Natural killer cell (primary cell): ENCODE measurements around the gene HES3. TPM values are rescaled to one million over a fixed set of nuclear protein-coding genes. Genes with fewer than 3 reads are reported as not detected.
A peak's percentile ranks its signal among the peaks of the same experiment; 100 is the strongest.

Experiments
- ATAC-seq, 3 donors: fragments of 150-1000 bp in 2 of 3; fragments of 200-7000 bp in 1 of 3; cut with Tn5 transposase; 1 replicate in 1 of 3; 2 replicates in 2 of 3; pipeline ENCODE4 v1.10.0; 2021; ENCODE audit warnings: mild to moderate bottlenecking in 2 of 3, moderate library complexity in 2 of 3
- DNase-seq, 2 donors: peaks; one replicate each; pipeline versions ENCODE4 v3.0.0 to v3.0.0-alpha.2; 2013 to 2021; ENCODE audit warnings: mixed read lengths in 1 of 2
- H3K27ac ChIP-seq: one replicate; pipeline ENCODE4 v1.5.1; 2013; ENCODE audit warnings: mild to moderate bottlenecking, low read length
- H3K27me3 ChIP-seq: one replicate; pipeline ENCODE4 v1.6.1; 2013; ENCODE audit warnings: low read length; ENCODE audit not compliant: control insufficient read depth, insufficient read depth
- H3K36me3 ChIP-seq: one replicate; pipeline ENCODE4 v1.6.1; 2013; ENCODE audit warnings: low read length; ENCODE audit not compliant: control insufficient read depth, insufficient read depth
- H3K4me1 ChIP-seq: one replicate; pipeline ENCODE4 v1.6.1; 2013; ENCODE audit warnings: low read length; ENCODE audit not compliant: control insufficient read depth, insufficient read depth
- H3K4me3 ChIP-seq: one replicate; pipeline ENCODE4 v1.5.1; 2013; ENCODE audit warnings: low read length
- H3K9me3 ChIP-seq: one replicate; pipeline ENCODE4 v1.6.1; 2013; ENCODE audit warnings: low read length; ENCODE audit not compliant: control insufficient read depth, insufficient read depth
- H3K27ac Mint-ChIP-seq, 2 donors: one replicate each; pipeline ENCODE4 v1.8.0; 2022; ENCODE audit warnings: mild to moderate bottlenecking in 2 of 2, mixed read lengths in 2 of 2, moderate library complexity in 1 of 2
- H3K27me3 Mint-ChIP-seq, 2 donors: one replicate each; pipeline ENCODE4 v1.8.0; 2022; ENCODE audit warnings: low read depth in 2 of 2, mixed read lengths in 2 of 2
- H3K36me3 Mint-ChIP-seq: one replicate; pipeline ENCODE4 v1.8.0; 2022; ENCODE audit warnings: mixed read lengths
- H3K4me1 Mint-ChIP-seq, 2 donors: one replicate each; pipeline ENCODE4 v1.8.0; 2022; ENCODE audit warnings: mixed read lengths in 2 of 2
- H3K4me3 Mint-ChIP-seq: one replicate; pipeline ENCODE4 v1.8.0; 2022; ENCODE audit warnings: mild to moderate bottlenecking, moderate library complexity, mixed read lengths
- H3K9me3 Mint-ChIP-seq, 2 donors: one replicate each; pipeline ENCODE4 v1.8.0; 2022; ENCODE audit warnings: mixed read lengths in 2 of 2
- CTCF ChIP-seq: fragments of 200-600 bp; IDR thresholded peaks from one replicate; pipeline ENCODE4 v1.8.0; 2022; ENCODE audit warnings: antibody characterized with exemption
- WGBS: methylation state at CpG from one replicate; pipeline ENCODE4 v1.1.7; 2013; ENCODE audit warnings: missing lambda C conversion rate; ENCODE audit not compliant: insufficient coverage; 5-methylcytosine and 5-hydroxymethylcytosine counted together
- intact Hi-C: fragments of 100-400 bp; cut with micrococcal nuclease; formaldehyde crosslinking; loops from one replicate; pipeline ENCODE4 v1.14.2; 2022
- total RNA-seq, 4 donors: library from RNA; stranded (reverse); fragments of 120-200 nt in 1 of 4; gene quantifications; one replicate each; pipeline versions ENCODE4 v1.2.3 to v1.2.4, GENCODE V29; 2013 to 2022

HES3 gene
- total RNA-seq, 3 donors from 2014 or later (not counting 1 experiment from before 2014, with no cell fraction given) = not detected

DNA sequence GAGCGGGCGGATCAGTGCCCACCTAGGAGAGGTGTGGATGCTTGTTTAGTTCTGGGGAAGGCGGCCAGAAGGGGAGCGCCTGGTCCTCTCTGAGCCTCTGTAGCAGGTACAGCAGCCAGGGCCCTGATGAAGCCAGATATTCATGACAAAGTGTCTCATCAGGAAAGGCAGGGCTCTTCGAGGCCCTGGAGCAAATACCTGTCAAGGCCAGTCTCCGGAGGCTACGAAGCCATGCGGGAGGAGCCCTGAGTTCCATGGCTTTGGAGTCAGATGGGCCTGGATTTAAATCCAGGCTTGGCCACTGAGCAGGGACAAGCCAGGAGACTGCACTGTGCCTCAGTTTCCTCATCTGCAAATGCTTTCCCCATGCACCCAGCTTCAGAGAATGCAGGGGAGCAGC lies 42.3 kb downstream of the HES3 start:
- H3K27ac Mint-ChIP-seq = no peak overlapping the region
- ATAC-seq (no peak), DNase-seq (no peak)
- WGBS = 98% methylated on average over 8 of the region's 8 CpGs
- H3K27me3 Mint-ChIP-seq = no peaks in the 10 kb centered on the region
- H3K4me1 ChIP-seq = peaks cover 30% of the 10 kb centered on the region
- no peaks in the 10 kb centered on the region for H3K27me3 ChIP-seq
- H3K27ac ChIP-seq = no peak overlapping the region
- no peaks in the 10 kb centered on the region for H3K36me3 ChIP-seq
- H3K9me3 ChIP-seq = no peaks in the 10 kb centered on the region
- no peak for TF ChIP-seq CTCF
- H3K9me3 Mint-ChIP-seq = no peaks in the 10 kb centered on the region
- H3K4me3 ChIP-seq = no peak overlapping the region
- no peak overlapping the region for H3K4me3 Mint-ChIP-seq
- H3K4me1 Mint-ChIP-seq = peaks cover 26% of the 10 kb centered on the region in 2 donors
- no peaks in the 10 kb centered on the region for H3K36me3 Mint-ChIP-seq
- intact Hi-C loops = no loop called here

- H3K36me3 Mint-ChIP-seq = no peaks in the 10 kb centered on the region
Measured at GRCh38 chr1:6287029-6287428, 43.0 kb downstream of the HES3 start.

DNA sequence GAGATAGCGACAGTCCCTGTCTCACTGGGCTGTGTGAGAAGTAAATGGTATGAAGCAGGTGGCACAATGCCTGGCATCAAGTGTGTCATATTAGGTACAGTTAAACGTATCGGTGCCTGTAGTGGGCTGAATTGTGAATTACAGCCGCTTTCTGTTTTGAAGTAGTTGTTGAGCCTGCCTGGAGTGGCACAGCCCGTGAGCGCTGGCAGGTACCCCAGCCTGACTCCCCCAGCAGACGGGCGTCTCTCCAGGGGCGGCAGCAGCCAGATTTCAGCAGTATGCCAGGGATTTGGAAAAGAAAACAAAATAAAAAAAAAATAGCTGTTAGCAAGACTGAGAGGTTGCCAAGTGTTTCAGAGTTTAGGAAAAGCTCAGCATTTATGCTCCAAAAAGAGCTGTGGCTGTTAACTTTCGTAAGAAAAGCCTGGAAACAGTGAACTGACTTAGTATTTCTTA lies 43.5 kb downstream of the HES3 start:
- Mint-ChIP-seq H3K36me3 (no peaks in the 10 kb centered on the region), H3K4me3 (no peak overlapping the region), H3K4me1 (peaks cover 37 to 38% of the 10 kb centered on the region in 2 donors), H3K27me3 (no peaks in the 10 kb centered on the region), H3K27ac (peak overlapping the region in 1 of 2 donors; percentile 16), H3K9me3 (no peaks in the 10 kb centered on the region)
- Histone ChIP-seq H3K27me3 (no peaks in the 10 kb centered on the region), H3K27ac (no peak overlapping the region), H3K9me3 (no peaks in the 10 kb centered on the region), H3K4me1 (peaks cover 40% of the 10 kb centered on the region), H3K4me3 (no peak overlapping the region), H3K36me3 (no peaks in the 10 kb centered on the region)
- DNase-seq = no peak
- WGBS = 97% methylated on average over 10 of the region's 10 CpGs
- TF ChIP-seq CTCF = no peak
- ATAC-seq = no peak
- intact Hi-C loops = no loop called here

More at GRCh38 chr1:6287029-6287428, 43.0 kb downstream of the HES3 start:
- Mint-ChIP-seq H3K27ac (no peak overlapping the region), H3K4me3 (peak overlapping the region; percentile 31), H3K27me3 (no peaks in the 10 kb centered on the region), H3K4me1 (peaks cover 34% of the 10 kb centered on the region in 2 donors), H3K9me3 (no peaks in the 10 kb centered on the region)
- H3K4me1 ChIP-seq = peaks cover 37% of the 10 kb centered on the region
- intact Hi-C loops = no loop called here
- WGBS = 96% methylated on average over 13 of the region's 13 CpGs
- no peak for DNase-seq
- no peak overlapping the region for H3K27ac ChIP-seq
- ATAC-seq = no peak
- H3K36me3 ChIP-seq = no peaks in the 10 kb centered on the region
- H3K4me3 ChIP-seq = no peak overlapping the region
- no peaks in the 10 kb centered on the region for H3K27me3 ChIP-seq
- H3K9me3 ChIP-seq = no peaks in the 10 kb centered on the region
- no peak for TF ChIP-seq CTCF

GRCh38 chr1:6288026-6288425 lies 44.0 kb downstream of the HES3 start:
- peak overlapping the region; percentile 43 for H3K27ac ChIP-seq
- WGBS = 96% methylated on average over 14 of the region's 14 CpGs
- Mint-ChIP-seq H3K36me3 (no peaks in the 10 kb centered on the region), H3K4me1 (peaks cover 37 to 40% of the 10 kb centered on the region in 2 donors), H3K4me3 (peak overlapping the region; percentile 40), H3K27ac (peak overlapping the region; percentile 79 to 81), H3K27me3 (no peaks in the 10 kb centered on the region), H3K9me3 (no peaks in the 10 kb centered on the region)
- no peaks in the 10 kb centered on the region for H3K27me3 ChIP-seq
- no peaks in the 10 kb centered on the region for H3K36me3 ChIP-seq
- ATAC-seq (no peak), DNase-seq (no peak)
- H3K4me1 ChIP-seq = peaks cover 40% of the 10 kb centered on the region
- H3K4me3 ChIP-seq = no peak overlapping the region
- TF ChIP-seq CTCF = no peak
- intact Hi-C loops = no loop called here
- no peaks in the 10 kb centered on the region for H3K9me3 ChIP-seq
